ENCODE results near the gene CATSPERE. TPM values are rescaled to one million over a fixed set of nuclear protein-coding genes. Genes with fewer than 3 reads are reported as not detected.

Gene CATSPERE
- polyA plus RNA-seq, 1 experiment = 0.20 TPM

- H3K27me3 ChIP-seq (ENCODE audit: control insufficient read depth, insufficient read depth, low read length) = no peaks in the 10 kb centered on the region
- POLR2A ChIA-PET = no interaction called here
- DNase-seq (ENCODE audit: low read depth) = no peak
- H3K4me3 ChIP-seq (ENCODE audit: low read depth, low read length) = no peak overlapping the region
- no peaks in the 10 kb centered on the region for H3K36me3 ChIP-seq (ENCODE audit: control insufficient read depth, insufficient read depth, low read length)
- CTCF ChIA-PET = no interaction called here
- TF ChIP-seq, protein P1, sequence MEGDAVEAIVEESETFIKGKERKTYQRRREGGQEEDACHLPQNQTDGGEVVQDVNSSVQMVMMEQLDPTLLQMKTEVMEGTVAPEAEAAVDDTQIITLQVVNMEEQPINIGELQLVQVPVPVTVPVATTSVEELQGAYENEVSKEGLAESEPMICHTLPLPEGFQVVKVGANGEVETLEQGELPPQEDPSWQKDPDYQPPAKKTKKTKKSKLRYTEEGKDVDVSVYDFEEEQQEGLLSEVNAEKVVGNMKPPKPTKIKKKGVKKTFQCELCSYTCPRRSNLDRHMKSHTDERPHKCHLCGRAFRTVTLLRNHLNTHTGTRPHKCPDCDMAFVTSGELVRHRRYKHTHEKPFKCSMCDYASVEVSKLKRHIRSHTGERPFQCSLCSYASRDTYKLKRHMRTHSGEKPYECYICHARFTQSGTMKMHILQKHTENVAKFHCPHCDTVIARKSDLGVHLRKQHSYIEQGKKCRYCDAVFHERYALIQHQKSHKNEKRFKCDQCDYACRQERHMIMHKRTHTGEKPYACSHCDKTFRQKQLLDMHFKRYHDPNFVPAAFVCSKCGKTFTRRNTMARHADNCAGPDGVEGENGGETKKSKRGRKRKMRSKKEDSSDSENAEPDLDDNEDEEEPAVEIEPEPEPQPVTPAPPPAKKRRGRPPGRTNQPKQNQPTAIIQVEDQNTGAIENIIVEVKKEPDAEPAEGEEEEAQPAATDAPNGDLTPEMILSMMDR (IDR thresholded peaks at IDR 0.05; ENCODE audit: insufficient read depth, low read depth, low read length) = no peak
These were observed 18.2 kb upstream of the CATSPERE start for GRCh38 chr1:244442850-244443249.

GRCh38 chr1:244444854-244445253 lies 16.2 kb upstream of the CATSPERE start:
- no peak for DNase-seq (ENCODE audit: low read depth)
- CTCF ChIA-PET = interaction anchor here (0.7 kb wide), 1 partner anchor 33 kb away, joined by 3 read pairs; no protein-coding TSS in a partner anchor
- TF ChIP-seq, protein P1 (IDR thresholded peaks at IDR 0.05; ENCODE audit: insufficient read depth, low read depth, low read length) = no peak
- Histone ChIP-seq H3K36me3 (ENCODE audit: control insufficient read depth, insufficient read depth, low read length) (no peaks in the 10 kb centered on the region), H3K27me3 (ENCODE audit: control insufficient read depth, insufficient read depth, low read length) (no peaks in the 10 kb centered on the region), H3K4me3 (ENCODE audit: low read depth, low read length) (no peak overlapping the region)
- POLR2A ChIA-PET = interaction anchor here (0.6 kb wide), 1 partner anchor 524 kb away, joined by 3 read pairs; no protein-coding TSS in a partner anchor

DNA sequence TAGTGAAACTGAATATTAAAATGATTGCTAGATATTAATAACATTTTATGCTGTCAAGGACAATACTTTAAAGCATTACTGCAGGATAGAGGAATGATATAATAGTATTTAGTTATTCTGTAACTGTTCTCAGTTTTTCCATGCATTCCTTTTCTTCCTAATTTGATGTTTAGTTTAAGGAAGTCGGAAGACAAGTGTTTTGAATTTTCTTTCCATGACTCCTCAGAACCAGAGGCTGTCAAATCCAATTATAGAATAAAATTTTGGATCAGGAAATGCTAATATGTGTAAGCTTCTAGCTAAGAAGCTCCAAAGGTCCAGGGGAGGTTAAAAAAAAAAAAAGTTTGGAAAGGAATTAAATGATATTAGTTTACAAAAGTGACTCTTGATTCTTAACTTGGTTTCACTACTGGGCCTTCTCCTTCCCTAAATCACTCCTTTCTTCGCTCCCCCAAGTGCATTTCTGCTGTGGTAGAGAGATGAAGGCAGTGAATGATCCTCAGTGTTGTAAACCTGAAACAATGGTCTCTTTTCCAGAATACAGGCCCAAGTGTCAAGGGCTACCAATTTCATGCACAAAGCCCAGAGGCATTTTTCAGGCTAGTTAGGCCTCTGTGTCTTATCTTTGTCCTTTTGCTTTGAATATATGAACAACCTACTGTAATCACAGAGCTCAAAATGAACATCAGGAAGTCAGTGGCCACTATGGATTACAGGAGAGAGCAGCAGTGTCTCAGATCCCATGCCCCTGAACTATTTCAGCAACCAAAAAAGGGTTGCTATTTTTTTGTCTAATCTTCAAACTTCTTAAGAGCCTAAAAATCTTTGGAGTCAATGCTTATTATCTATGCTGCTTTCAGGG lies 15.5 kb upstream of the CATSPERE start:
- TF ChIP-seq, protein P1 (IDR thresholded peaks at IDR 0.05; ENCODE audit: insufficient read depth, low read depth, low read length) = no peak
- ChIA-PET POLR2A (interaction anchor here (0.6 kb wide), 1 partner anchor 523 kb away, joined by 3 read pairs; no protein-coding TSS in a partner anchor), CTCF (interaction anchor here (0.7 kb wide), 1 partner anchor 34 kb away, joined by 3 read pairs; no protein-coding TSS in a partner anchor)
- no peaks in the 10 kb centered on the region for H3K27me3 ChIP-seq (ENCODE audit: control insufficient read depth, insufficient read depth, low read length)
- no peak overlapping the region for H3K4me3 ChIP-seq (ENCODE audit: low read depth, low read length)
- no peaks in the 10 kb centered on the region for H3K36me3 ChIP-seq (ENCODE audit: control insufficient read depth, insufficient read depth, low read length)
- no peak for DNase-seq (ENCODE audit: low read depth)

- H3K36me3 ChIP-seq (ENCODE audit: control insufficient read depth, insufficient read depth, low read length) = no peaks in the 10 kb centered on the region
- no peak overlapping the region for H3K4me3 ChIP-seq (ENCODE audit: low read depth, low read length)
- TF ChIP-seq, protein P1 (IDR thresholded peaks at IDR 0.05; ENCODE audit: insufficient read depth, low read depth, low read length) = no peak
- no peak for DNase-seq (ENCODE audit: low read depth)
- H3K27me3 ChIP-seq (ENCODE audit: control insufficient read depth, insufficient read depth, low read length) = no peaks in the 10 kb centered on the region
- POLR2A ChIA-PET = no interaction called here
- CTCF ChIA-PET = interaction anchor here (0.6 to 1.4 kb wide), 2 partner anchors 11 to 16 kb away, joined by 3 to 4 read pairs; no protein-coding TSS in a partner anchor
These were observed 14.0 kb upstream of the CATSPERE start for GRCh38 chr1:244447024-244447423.

- Histone ChIP-seq H3K36me3 (ENCODE audit: control insufficient read depth, insufficient read depth, low read length) (no peaks in the 10 kb centered on the region), H3K27me3 (ENCODE audit: control insufficient read depth, insufficient read depth, low read length) (no peaks in the 10 kb centered on the region), H3K4me3 (ENCODE audit: low read depth, low read length) (no peak overlapping the region)
- ChIA-PET CTCF (interaction anchor here (0.6 to 1.4 kb wide), 2 partner anchors 11 to 16 kb away, joined by 3 to 4 read pairs; no protein-coding TSS in a partner anchor), POLR2A (no interaction called here)
- DNase-seq (ENCODE audit: low read depth) = no peak
- TF ChIP-seq, protein P1 (IDR thresholded peaks at IDR 0.05; ENCODE audit: insufficient read depth, low read depth, low read length) = no peak
These were observed 13.5 kb upstream of the CATSPERE start for GRCh38 chr1:244447552-244447951.

Measured in BJ (cell line).